Fibroblast of lung (primary cell): ENCODE data around the gene GSC2.

Experiments
- CTCF ChIP-seq, 2 donors: IDR thresholded peaks in 1 of 2; conservative IDR thresholded peaks in 1 of 2; 1 replicate in 1 of 2; 2 replicates in 1 of 2; pipeline ENCODE4 v1.5.1; 2011 to 2012; ENCODE audit warnings: low read length in 2 of 2, control low read depth in 1 of 2, inconsistent platforms in 1 of 2, low read depth in 1 of 2, mild to moderate bottlenecking in 1 of 2
- EZH2 ChIP-seq: IDR thresholded peaks from 2 replicates; pipeline ENCODE4 v1.5.1; 2012; ENCODE audit warnings: low read length, control low read depth, mild to moderate bottlenecking; ENCODE audit errors: missing control alignments

GRCh38 chr22:19137384-19138216 lies 12.5 kb downstream of the GSC2 start:
- no peak for TF ChIP-seq CTCF (conservative IDR thresholded peaks at IDR 0.05 in 1 of 2, IDR thresholded peaks at IDR 0.05 in 1 of 2; ENCODE audit: low read depth in 1 of 2, low read length in 2 of 2)
- no peak for TF ChIP-seq EZH2
